Tibial nerve (tissue), 3 donors: Measurements from ENCODE around the gene GPC5.

ENCODE experiments used
- POLR2A ChIP-seq, 2 donors: fragments of 450-650 bp; IDR thresholded peaks; one replicate each; pipeline ENCODE4 v1.6.1; 2017; ENCODE audit warnings: antibody characterized with exemption in 2 of 2, mild to moderate bottlenecking in 2 of 2, moderate library complexity in 2 of 2
- TF ChIP-seq, protein P1 (sequence below), 5 experiments: fragments of 200-600 bp in 3 of 5; fragments of 450-650 bp in 2 of 5; sonication (generic) in 3 of 5; IDR thresholded peaks; one replicate each; pipeline ENCODE4 v1.5.1; 2016 to 2019; ENCODE audit warnings: antibody characterized with exemption in 5 of 5, mild to moderate bottlenecking in 3 of 5, moderate library complexity in 2 of 5

DNA sequence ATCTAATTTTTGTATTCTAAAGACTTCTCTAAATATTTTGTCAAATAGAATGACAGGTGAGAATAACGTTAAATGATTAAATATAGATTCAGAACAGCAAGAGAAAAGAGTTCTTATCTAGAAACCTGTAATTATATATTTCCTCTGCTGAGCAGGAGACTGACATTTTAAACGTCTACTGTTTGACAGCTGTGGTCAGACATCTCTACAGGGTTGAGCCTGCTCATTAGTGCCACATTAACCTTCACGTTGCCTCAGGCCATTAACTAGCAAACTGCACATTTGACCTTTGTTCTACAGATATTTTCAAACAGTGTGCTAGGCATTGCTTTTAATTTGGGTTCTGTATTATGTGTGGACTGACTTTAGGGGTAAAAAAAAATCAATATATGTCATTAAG is 347.5 kb downstream of the GPC5 start:
- TF ChIP-seq POLR2A (IDR thresholded peaks at IDR 0.05): no peak
- TF ChIP-seq, protein P1, sequence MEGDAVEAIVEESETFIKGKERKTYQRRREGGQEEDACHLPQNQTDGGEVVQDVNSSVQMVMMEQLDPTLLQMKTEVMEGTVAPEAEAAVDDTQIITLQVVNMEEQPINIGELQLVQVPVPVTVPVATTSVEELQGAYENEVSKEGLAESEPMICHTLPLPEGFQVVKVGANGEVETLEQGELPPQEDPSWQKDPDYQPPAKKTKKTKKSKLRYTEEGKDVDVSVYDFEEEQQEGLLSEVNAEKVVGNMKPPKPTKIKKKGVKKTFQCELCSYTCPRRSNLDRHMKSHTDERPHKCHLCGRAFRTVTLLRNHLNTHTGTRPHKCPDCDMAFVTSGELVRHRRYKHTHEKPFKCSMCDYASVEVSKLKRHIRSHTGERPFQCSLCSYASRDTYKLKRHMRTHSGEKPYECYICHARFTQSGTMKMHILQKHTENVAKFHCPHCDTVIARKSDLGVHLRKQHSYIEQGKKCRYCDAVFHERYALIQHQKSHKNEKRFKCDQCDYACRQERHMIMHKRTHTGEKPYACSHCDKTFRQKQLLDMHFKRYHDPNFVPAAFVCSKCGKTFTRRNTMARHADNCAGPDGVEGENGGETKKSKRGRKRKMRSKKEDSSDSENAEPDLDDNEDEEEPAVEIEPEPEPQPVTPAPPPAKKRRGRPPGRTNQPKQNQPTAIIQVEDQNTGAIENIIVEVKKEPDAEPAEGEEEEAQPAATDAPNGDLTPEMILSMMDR (IDR thresholded peaks at IDR 0.05): no peak
